T-helper 2 cell treated with Interferon-gamma antibody and Interleukin-4, amounts not matched to agents 5 μg/mL and 100 μg/mL, for 36 hours (primary cell): ENCODE data around the gene SEPHS2.

ENCODE experiments used
- DNase-seq: peaks from one replicate; pipeline ENCODE4 v3.0.0; 2021; ENCODE audit warnings: low spot score
- H3K27ac Mint-ChIP-seq: one replicate; pipeline ENCODE4 v1.8.0; 2021; ENCODE audit warnings: mild to moderate bottlenecking, mixed read lengths
- H3K27me3 Mint-ChIP-seq: one replicate; pipeline ENCODE4 v1.8.0; 2021; ENCODE audit warnings: low read depth, mixed read lengths
- H3K36me3 Mint-ChIP-seq: one replicate; pipeline ENCODE4 v1.8.0; 2021; ENCODE audit warnings: low read depth, mixed read lengths
- H3K4me1 Mint-ChIP-seq: one replicate; pipeline ENCODE4 v1.8.0; 2021; ENCODE audit warnings: low read depth, mixed read lengths
- H3K4me3 Mint-ChIP-seq: one replicate; pipeline ENCODE4 v1.8.0; 2022; ENCODE audit warnings: mild to moderate bottlenecking, moderate library complexity, mixed read lengths
- H3K9me3 Mint-ChIP-seq: one replicate; pipeline ENCODE4 v1.8.0; 2021; ENCODE audit warnings: mixed read lengths

Gene SEPHS2, protein sequence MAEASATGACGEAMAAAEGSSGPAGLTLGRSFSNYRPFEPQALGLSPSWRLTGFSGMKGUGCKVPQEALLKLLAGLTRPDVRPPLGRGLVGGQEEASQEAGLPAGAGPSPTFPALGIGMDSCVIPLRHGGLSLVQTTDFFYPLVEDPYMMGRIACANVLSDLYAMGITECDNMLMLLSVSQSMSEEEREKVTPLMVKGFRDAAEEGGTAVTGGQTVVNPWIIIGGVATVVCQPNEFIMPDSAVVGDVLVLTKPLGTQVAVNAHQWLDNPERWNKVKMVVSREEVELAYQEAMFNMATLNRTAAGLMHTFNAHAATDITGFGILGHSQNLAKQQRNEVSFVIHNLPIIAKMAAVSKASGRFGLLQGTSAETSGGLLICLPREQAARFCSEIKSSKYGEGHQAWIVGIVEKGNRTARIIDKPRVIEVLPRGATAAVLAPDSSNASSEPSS

GRCh38 chr16:30445408-30446202 lies at the start of gene SEPHS2:
TSS of gene SEPHS2 (minus strand) at chr16:30445874. CDS start at chr16:30445727, 147 bp downstream.
- Mint-ChIP-seq H3K9me3 (no peaks in the 10 kb centered on the region), H3K4me3 (peak within 1 kb of the TSS; percentile 91), H3K4me1 (peaks cover 44% of the 10 kb centered on the region), H3K27me3 (no peaks in the 10 kb centered on the region), H3K27ac (peak within 1 kb of the TSS; percentile 94), H3K36me3 (peaks cover 30% of the 10 kb centered on the region)
- DNase-seq = peak; percentile 94

DNA sequence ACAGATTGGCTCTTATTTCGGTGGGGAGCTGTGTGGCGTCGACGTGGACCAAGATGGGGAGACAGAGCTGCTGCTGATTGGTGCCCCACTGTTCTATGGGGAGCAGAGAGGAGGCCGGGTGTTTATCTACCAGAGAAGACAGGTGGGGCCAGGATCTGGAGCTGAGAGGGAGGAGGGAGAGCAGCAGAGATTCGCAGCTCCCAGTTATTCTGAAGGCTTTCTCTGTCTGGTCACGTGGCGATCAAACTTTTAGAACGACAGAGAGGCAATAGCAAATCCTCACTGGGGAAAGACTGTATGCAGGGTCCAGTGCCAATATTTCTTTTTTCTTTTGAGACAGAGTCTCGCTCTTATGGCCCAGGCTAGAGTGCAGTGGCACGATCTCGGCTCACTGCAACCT lies 49.0 kb upstream of the SEPHS2 start:
- Mint-ChIP-seq H3K4me3 (no peak overlapping the region), H3K4me1 (peaks cover 17% of the 10 kb centered on the region), H3K27me3 (no peaks in the 10 kb centered on the region), H3K36me3 (peaks cover 57% of the 10 kb centered on the region), H3K9me3 (no peaks in the 10 kb centered on the region), H3K27ac (peak overlapping the region; percentile 15)
- DNase-seq = no peak

GRCh38 chr16:30493941-30494488 lies 48.3 kb upstream of the SEPHS2 start:
- peaks cover 19% of the 10 kb centered on the region for H3K4me1 Mint-ChIP-seq
- no peak overlapping the region for H3K4me3 Mint-ChIP-seq
- no peaks in the 10 kb centered on the region for H3K27me3 Mint-ChIP-seq
- peak overlapping the region; percentile 15 for H3K27ac Mint-ChIP-seq
- H3K36me3 Mint-ChIP-seq = peaks cover 59% of the 10 kb centered on the region
- H3K9me3 Mint-ChIP-seq = no peaks in the 10 kb centered on the region
- DNase-seq = no peak

GRCh38 chr16:30491744-30492308 lies 46.2 kb upstream of the SEPHS2 start:
- no peak for DNase-seq
- Mint-ChIP-seq H3K4me3 (peak overlapping the region; percentile 12), H3K36me3 (peaks cover 65% of the 10 kb centered on the region), H3K4me1 (peaks cover 27% of the 10 kb centered on the region), H3K27me3 (no peaks in the 10 kb centered on the region), H3K9me3 (no peaks in the 10 kb centered on the region), H3K27ac (peak overlapping the region; percentile 76)

DNA sequence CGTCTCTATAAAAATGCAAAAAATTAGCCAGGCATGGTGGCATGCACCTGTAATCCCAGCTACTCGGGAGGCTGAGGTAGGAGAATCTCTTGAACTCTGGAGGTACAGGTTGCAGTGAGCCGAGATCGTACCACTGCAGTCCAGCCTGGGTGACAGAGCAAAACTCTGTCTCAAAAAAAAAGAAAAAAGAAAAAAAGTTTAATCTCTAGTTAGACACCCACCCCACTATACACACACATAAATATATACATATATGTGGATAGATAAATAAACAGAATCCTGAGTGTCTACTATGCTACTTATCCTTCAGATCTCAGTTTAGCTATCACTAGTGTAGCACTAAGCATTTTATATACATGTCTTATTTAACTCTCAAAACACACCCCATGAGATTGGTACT lies 45.6 kb upstream of the SEPHS2 start:
- Mint-ChIP-seq H3K36me3 (peaks cover 69% of the 10 kb centered on the region), H3K4me3 (peak overlapping the region; percentile 12)

DNA sequence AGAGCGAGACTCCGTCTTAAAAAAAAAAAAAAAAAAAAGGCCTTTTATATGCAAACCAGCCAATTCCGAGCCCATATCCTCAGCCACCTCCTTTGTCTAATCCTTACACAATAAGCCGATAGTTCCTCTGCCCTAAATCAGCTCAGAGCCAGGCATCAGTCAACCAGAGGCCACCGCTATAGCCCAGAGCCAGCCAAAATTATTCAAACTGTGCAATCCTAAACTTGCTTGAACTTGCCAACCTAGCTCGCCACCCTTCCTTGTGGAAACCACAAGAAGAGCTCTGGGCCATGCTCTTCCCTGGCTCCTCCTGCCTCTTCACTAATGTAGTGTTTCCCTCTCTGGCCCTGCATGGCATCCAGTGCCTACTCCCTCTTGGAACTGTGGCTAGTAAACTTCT lies 44.5 kb upstream of the SEPHS2 start:
- peaks cover 71% of the 10 kb centered on the region for H3K36me3 Mint-ChIP-seq
- H3K4me3 Mint-ChIP-seq = no peak overlapping the region
- no peak for DNase-seq
- no peaks in the 10 kb centered on the region for H3K27me3 Mint-ChIP-seq
- H3K27ac Mint-ChIP-seq = peak overlapping the region; percentile 65
- peaks cover 33% of the 10 kb centered on the region for H3K4me1 Mint-ChIP-seq
- H3K9me3 Mint-ChIP-seq = no peaks in the 10 kb centered on the region

More for the DNA sequence above, 45.6 kb upstream of the SEPHS2 start:
- H3K27me3 Mint-ChIP-seq = no peaks in the 10 kb centered on the region
- peaks cover 29% of the 10 kb centered on the region for H3K4me1 Mint-ChIP-seq
- no peaks in the 10 kb centered on the region for H3K9me3 Mint-ChIP-seq
- H3K27ac Mint-ChIP-seq = peak overlapping the region; percentile 76
- no peak for DNase-seq

GRCh38 chr16:30488764-30489605 lies 43.3 kb upstream of the SEPHS2 start:
- DNase-seq = no peak
- Mint-ChIP-seq H3K36me3 (peaks cover 69% of the 10 kb centered on the region), H3K4me3 (no peak overlapping the region), H3K4me1 (peaks cover 36% of the 10 kb centered on the region), H3K27me3 (no peaks in the 10 kb centered on the region), H3K9me3 (no peaks in the 10 kb centered on the region), H3K27ac (no peak overlapping the region)

DNA sequence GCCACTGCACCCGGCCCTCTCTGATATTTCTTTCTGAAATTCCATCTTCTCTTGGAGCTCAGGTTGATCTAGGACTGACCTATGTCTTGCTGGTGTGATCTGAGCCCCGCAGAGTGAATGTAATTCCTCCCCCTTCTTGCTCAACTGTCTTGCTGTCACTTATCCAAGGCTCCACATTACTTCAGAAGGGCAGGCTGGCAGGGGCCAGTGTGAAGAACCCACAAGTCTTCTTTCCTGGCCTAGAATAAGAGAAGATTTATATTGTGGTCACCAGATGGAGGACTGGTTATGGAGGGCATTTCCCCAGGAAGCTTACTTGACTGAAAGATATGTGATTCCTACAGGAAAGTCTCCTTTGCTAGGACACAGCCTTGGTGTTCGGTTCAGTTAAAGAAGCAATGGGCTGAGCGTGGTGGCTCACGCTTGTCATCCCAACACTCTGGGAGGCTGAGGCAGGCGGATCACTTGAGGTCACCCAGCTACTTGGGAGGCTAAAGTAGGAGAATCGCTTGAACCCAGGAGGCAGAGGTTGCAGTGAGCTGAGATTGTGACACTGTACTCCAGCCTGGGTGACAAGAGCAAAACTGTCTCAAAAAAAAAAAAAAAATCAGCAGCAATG lies 40.3 kb upstream of the SEPHS2 start:
- no peaks in the 10 kb centered on the region for H3K9me3 Mint-ChIP-seq
- H3K27me3 Mint-ChIP-seq = no peaks in the 10 kb centered on the region
- H3K27ac Mint-ChIP-seq = no peak overlapping the region
- H3K36me3 Mint-ChIP-seq = peaks cover 77% of the 10 kb centered on the region
- peaks cover 34% of the 10 kb centered on the region for H3K4me1 Mint-ChIP-seq
- no peak for DNase-seq
- H3K4me3 Mint-ChIP-seq = no peak overlapping the region

- peaks cover 33% of the 10 kb centered on the region for H3K4me1 Mint-ChIP-seq
- no peak overlapping the region for H3K27ac Mint-ChIP-seq
- H3K36me3 Mint-ChIP-seq = peaks cover 76% of the 10 kb centered on the region
- no peaks in the 10 kb centered on the region for H3K9me3 Mint-ChIP-seq
- no peak overlapping the region for H3K4me3 Mint-ChIP-seq
- H3K27me3 Mint-ChIP-seq = no peaks in the 10 kb centered on the region
- no peak for DNase-seq
These were observed 39.2 kb upstream of the SEPHS2 start for GRCh38 chr16:30484887-30485286.

DNA sequence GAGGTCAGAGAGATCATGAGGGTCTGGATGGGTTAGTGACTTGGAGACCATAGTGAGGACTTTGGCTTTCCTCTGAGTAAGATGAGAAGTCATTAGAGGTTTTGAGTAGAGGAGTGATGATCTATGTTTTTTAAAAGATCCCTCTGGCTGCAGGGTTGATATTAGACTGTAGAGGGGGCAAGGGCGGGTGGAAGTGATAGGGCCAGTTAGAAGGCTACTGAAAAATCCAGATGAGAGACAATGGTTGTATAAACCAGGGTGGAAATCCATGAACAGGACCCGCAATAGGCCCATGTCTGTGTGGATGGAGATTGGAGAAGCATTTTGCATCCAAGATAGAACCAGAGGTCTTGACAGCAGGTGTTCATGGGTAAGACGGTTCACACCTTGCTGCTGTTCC lies 36.7 kb upstream of the SEPHS2 start:
- Mint-ChIP-seq H3K27me3 (no peaks in the 10 kb centered on the region), H3K4me1 (peaks cover 34% of the 10 kb centered on the region), H3K4me3 (peak overlapping the region; percentile 33), H3K27ac (peak overlapping the region; percentile 75), H3K36me3 (peaks cover 77% of the 10 kb centered on the region), H3K9me3 (no peaks in the 10 kb centered on the region)
- DNase-seq = no peak

DNA sequence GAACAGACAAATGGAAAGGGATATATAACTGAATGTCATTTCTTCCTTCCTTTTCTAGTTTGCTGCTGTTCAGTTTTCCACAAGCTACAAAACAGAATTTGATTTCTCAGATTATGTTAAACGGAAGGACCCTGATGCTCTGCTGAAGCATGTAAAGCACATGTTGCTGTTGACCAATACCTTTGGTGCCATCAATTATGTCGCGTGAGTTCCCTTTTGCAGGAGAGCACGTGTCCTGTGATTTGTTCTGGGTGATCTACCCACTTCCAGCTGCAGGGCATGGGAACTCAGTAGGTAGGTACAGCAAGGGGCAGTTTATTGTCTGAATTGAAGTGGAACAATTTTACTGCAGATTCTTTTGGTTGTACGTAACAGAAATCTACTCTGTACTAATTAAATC lies 35.7 kb upstream of the SEPHS2 start:
- no peaks in the 10 kb centered on the region for H3K27me3 Mint-ChIP-seq
- no peak overlapping the region for H3K4me3 Mint-ChIP-seq
- no peaks in the 10 kb centered on the region for H3K9me3 Mint-ChIP-seq
- H3K27ac Mint-ChIP-seq = peak overlapping the region; percentile 45
- DNase-seq = no peak
- peaks cover 79% of the 10 kb centered on the region for H3K36me3 Mint-ChIP-seq
- peaks cover 39% of the 10 kb centered on the region for H3K4me1 Mint-ChIP-seq

DNA sequence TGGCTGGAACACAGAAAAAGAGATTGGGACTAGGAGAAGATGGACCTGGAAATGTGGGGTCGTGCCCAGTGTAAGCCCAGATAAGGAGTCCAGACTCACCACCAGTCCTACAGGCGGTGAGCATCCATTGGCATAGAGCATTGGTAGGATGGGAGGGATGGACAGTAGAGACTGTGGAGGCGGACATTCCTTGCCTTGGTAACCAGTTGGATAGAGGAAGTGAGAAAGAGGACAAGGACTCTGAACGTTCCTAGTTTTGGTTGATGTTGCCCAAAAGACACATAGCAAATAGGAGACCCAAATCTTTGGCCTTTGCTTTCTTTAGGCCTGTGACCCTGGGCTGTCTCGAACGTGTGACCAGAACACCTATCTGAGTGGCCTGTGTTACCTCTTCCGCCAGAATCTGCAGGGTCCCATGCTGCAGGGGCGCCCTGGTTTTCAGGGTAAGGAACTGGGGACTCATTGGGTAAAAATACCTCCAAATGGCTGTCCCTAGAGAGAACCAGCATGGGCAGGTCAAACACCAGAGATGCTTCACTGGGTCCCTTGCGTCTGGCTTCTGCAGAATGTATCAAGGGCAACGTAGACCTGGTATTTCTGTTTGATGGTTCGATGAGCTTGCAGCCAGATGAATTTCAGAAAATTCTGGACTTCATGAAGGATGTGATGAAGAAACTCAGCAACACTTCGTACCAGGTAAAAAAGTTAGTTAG lies 33.2 kb upstream of the SEPHS2 start:
- Mint-ChIP-seq H3K27ac (peak overlapping the region; percentile 16), H3K4me1 (peaks cover 44% of the 10 kb centered on the region), H3K27me3 (no peaks in the 10 kb centered on the region), H3K36me3 (peaks cover 80% of the 10 kb centered on the region), H3K9me3 (no peaks in the 10 kb centered on the region), H3K4me3 (peak overlapping the region; percentile 47)
- DNase-seq = no peak
